DOHH2 (cell line): ENCODE measurements around the gene GALNT7.

Experiments
- CTCF ChIP-seq: fragments of 200-600 bp; sonication (generic); IDR thresholded peaks from one replicate; pipeline ENCODE4 v1.5.1; 2014; ENCODE audit warnings: antibody characterized with exemption, mild to moderate bottlenecking, low read depth, low read length; ENCODE audit not compliant: poor library complexity, severe bottlenecking
- EZH2phosphoT487 ChIP-seq: fragments of 200-600 bp; sonication (generic); IDR thresholded peaks from 2 replicates; pipeline ENCODE4 v1.6.1; 2017; ENCODE audit warnings: borderline replicate concordance, mild to moderate bottlenecking, antibody characterized with exemption, low read length, moderate library complexity, mixed read lengths

DNA sequence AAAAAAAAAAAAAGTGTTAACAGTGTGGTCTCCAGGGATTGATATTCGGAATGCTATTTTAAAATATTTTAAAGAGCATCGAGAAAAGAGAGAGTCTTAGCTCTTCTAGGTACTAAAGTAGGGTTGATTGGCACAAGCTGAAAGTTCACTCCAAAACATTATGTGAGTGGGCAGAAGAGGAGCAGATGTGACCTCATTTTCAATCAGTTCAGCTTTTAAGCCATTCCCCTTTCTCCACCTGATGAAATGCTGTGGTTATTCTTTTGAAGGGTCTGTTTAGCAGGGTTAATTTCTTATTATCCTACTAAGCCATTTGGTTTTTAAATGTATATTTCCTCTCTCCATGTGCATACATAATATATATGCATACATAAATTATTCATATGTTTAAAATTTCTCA, 69.2 kb downstream of the GALNT7 start:
- TF ChIP-seq CTCF = no peak
- TF ChIP-seq EZH2phosphoT487 = no peak
